H1 (cell line): ENCODE data around the gene DEAF1. TPM values are rescaled to one million over a fixed set of nuclear protein-coding genes. Genes with fewer than 3 reads are reported as not detected.

Experiments
- CTCF ChIA-PET: fragments of 300-600 bp; sonication (Branson Sonifier 250); formaldehyde crosslinking; loops from one replicate; lab custom pipeline; 2021; ENCODE audit not compliant: partially characterized antibody; lab: Charles Lee
- POLR2A ChIA-PET: fragments of 300-600 bp; sonication (Branson Sonifier 250); formaldehyde crosslinking; loops from one replicate; lab custom pipeline; 2021; ENCODE audit warnings: inconsistent platforms; ENCODE audit not compliant: partially characterized antibody; lab: Charles Lee
- DNase-seq, 2 experiments: peaks; one replicate each; pipeline versions ENCODE4 v3.0.0 to v3.0.0-alpha.2; 2010 to 2022; ENCODE audit warnings: low spot score in 2 of 2, low read depth in 1 of 2, mixed read lengths in 1 of 2
- FAIRE-seq: peaks from 2 replicates; lab custom pipeline; 2011; peaks lifted over from hg19 to GRCh38; lab: Jason Lieb, UNC
- H2AFZ ChIP-seq: 2 replicates; pipeline ENCODE4 v1.8.1; 2012; ENCODE audit warnings: low read length, inconsistent platforms
- H2AK5ac ChIP-seq: 2 replicates; pipeline ENCODE4 v1.6.1; 2013; ENCODE audit warnings: low read depth, low read length
- H2BK120ac ChIP-seq: replicated peaks from 2 replicates; pipeline ENCODE3; 2013; ENCODE audit warnings: low read depth, low read length, inconsistent platforms
- H2BK12ac ChIP-seq: 2 replicates; pipeline ENCODE4 v1.6.1; 2013; ENCODE audit warnings: low read depth, low read length
- H2BK15ac ChIP-seq: 2 replicates; pipeline ENCODE4 v1.6.1; 2013; ENCODE audit warnings: low read length
- H2BK20ac ChIP-seq: 2 replicates; pipeline ENCODE4 v1.6.1; 2013; ENCODE audit warnings: low read length
- H2BK5ac ChIP-seq: 2 replicates; pipeline ENCODE4 v1.6.1; 2013; ENCODE audit warnings: low read depth, low read length
- H3K14ac ChIP-seq: 2 replicates; pipeline ENCODE4 v1.6.1; 2013; ENCODE audit warnings: inconsistent platforms; ENCODE audit not compliant: insufficient read length
- H3K18ac ChIP-seq: 2 replicates; pipeline ENCODE4 v1.6.1; 2013; ENCODE audit warnings: low read length; ENCODE audit errors: extremely low read depth
- H3K23ac ChIP-seq: 2 replicates; pipeline ENCODE4 v1.6.1; 2013; ENCODE audit warnings: inconsistent platforms; ENCODE audit not compliant: insufficient read length
- H3K23me2 ChIP-seq: 2 replicates; pipeline ENCODE4 v1.6.1; 2013; ENCODE audit warnings: low read depth, low read length
- H3K27ac ChIP-seq: 2 replicates; pipeline ENCODE4 v1.6.1; 2011; ENCODE audit warnings: low read depth, low read length, inconsistent platforms
- H3K27me3 ChIP-seq, 4 experiments: replicated peaks in 1 of 4; 1 replicate in 1 of 4; 2 replicates in 3 of 4; pipeline versions ENCODE4 v1.6.1 to v1.8.1; 2011 to 2013; ENCODE audit warnings: low read length in 3 of 4, mild to moderate bottlenecking in 3 of 4, inconsistent platforms in 2 of 4, mixed read lengths in 2 of 4, moderate library complexity in 1 of 4; ENCODE audit not compliant: control insufficient read depth in 3 of 4, insufficient read depth in 3 of 4; ENCODE audit errors: extremely low read depth in 1 of 4
- H3K36me3 ChIP-seq, 4 experiments: 2 replicates each; pipeline versions ENCODE4 v1.6.1 to v1.8.1; 2011 to 2013; ENCODE audit warnings: mild to moderate bottlenecking in 4 of 4, low read length in 3 of 4, moderate library complexity in 2 of 4, control low read depth in 1 of 4, inconsistent platforms in 1 of 4; ENCODE audit not compliant: insufficient read depth in 4 of 4, control insufficient read depth in 2 of 4
- H3K4ac ChIP-seq: replicated peaks from 2 replicates; pipeline ENCODE3; 2013; ENCODE audit warnings: low read length, low read depth, mixed read lengths, inconsistent platforms; ENCODE audit not compliant: insufficient read length
- H3K4me1 ChIP-seq, 4 experiments: replicated peaks in 1 of 4; 1 replicate in 1 of 4; 2 replicates in 3 of 4; pipeline versions ENCODE4 v1.6.1 to v1.8.1; 2011 to 2013; ENCODE audit warnings: low read length in 3 of 4, inconsistent platforms in 2 of 4, mixed read lengths in 1 of 4; ENCODE audit not compliant: insufficient read depth in 4 of 4, control insufficient read depth in 3 of 4
- H3K4me2 ChIP-seq, 2 experiments: 2 replicates each; pipeline versions ENCODE4 v1.6.1 to v1.8.1; 2011 to 2013; ENCODE audit warnings: low read depth in 2 of 2, low read length in 2 of 2, control low read depth in 1 of 2, inconsistent platforms in 1 of 2, mild to moderate bottlenecking in 1 of 2; ENCODE audit not compliant: insufficient read depth in 1 of 2
- H3K4me3 ChIP-seq, 4 experiments: fragments of 200-600, 300-600 bp in 1 of 4; sonication (generic), shearing (Covaris generic), sonication (Bioruptor Twin) in 1 of 4; 2 replicates each; pipeline versions ENCODE4 v1.5.1 to v1.8.1; 2011 to 2016; ENCODE audit warnings: low read length in 4 of 4, low read depth in 3 of 4, control low read depth in 2 of 4, inconsistent platforms in 2 of 4, mild to moderate bottlenecking in 2 of 4, mixed read lengths in 1 of 4, moderate library complexity in 1 of 4; ENCODE audit not compliant: insufficient read depth in 2 of 4; ENCODE audit errors: extremely low read depth in 1 of 4
- H3K56ac ChIP-seq: replicated peaks from 2 replicates; pipeline ENCODE3; 2013; ENCODE audit warnings: low read depth, mild to moderate bottlenecking, mixed read lengths, low read length, inconsistent platforms; ENCODE audit not compliant: insufficient read length
- H3K79me1 ChIP-seq: 2 replicates; pipeline ENCODE4 v1.6.1; 2013; ENCODE audit warnings: low read depth, low read length, control low read depth
- H3K79me2 ChIP-seq, 2 experiments: 2 replicates each; pipeline versions ENCODE4 v1.6.1 to v1.8.1; 2012 to 2013; ENCODE audit warnings: low read length in 2 of 2, mild to moderate bottlenecking in 2 of 2, inconsistent platforms in 1 of 2; ENCODE audit not compliant: insufficient read depth in 2 of 2, control insufficient read depth in 1 of 2
- H3K9ac ChIP-seq, 4 experiments: replicated peaks in 1 of 4; 1 replicate in 1 of 4; 2 replicates in 3 of 4; pipeline versions ENCODE4 v1.6.1 to v1.8.1; 2011 to 2013; ENCODE audit warnings: low read depth in 3 of 4, low read length in 3 of 4, control low read depth in 2 of 4, mild to moderate bottlenecking in 2 of 4, moderate library complexity in 2 of 4, inconsistent platforms in 1 of 4; ENCODE audit errors: extremely low read depth in 1 of 4
- H3K9me3 ChIP-seq, 2 experiments: 2 replicates each; pipeline versions ENCODE4 v1.6.1 to v1.8.1; 2012 to 2013; ENCODE audit warnings: mild to moderate bottlenecking in 2 of 2, moderate library complexity in 2 of 2, control low read depth in 1 of 2, inconsistent platforms in 1 of 2, low read depth in 1 of 2, low read length in 1 of 2, mixed read lengths in 1 of 2; ENCODE audit not compliant: insufficient read depth in 2 of 2
- H4K20me1 ChIP-seq, 2 experiments: replicated peaks in 1 of 2; 2 replicates each; pipeline versions ENCODE3 to v1.8.1; 2011 to 2013; ENCODE audit warnings: inconsistent platforms in 2 of 2, low read length in 2 of 2, mild to moderate bottlenecking in 1 of 2; ENCODE audit not compliant: insufficient read depth in 2 of 2, control insufficient read depth in 1 of 2
- H4K5ac ChIP-seq: 2 replicates; pipeline ENCODE4 v1.6.1; 2013; ENCODE audit warnings: low read length, low read depth, mixed read lengths, inconsistent platforms; ENCODE audit not compliant: insufficient read length
- H4K8ac ChIP-seq: 2 replicates; pipeline ENCODE4 v1.8.0; 2013; ENCODE audit warnings: mild to moderate bottlenecking, moderate library complexity, low read length, inconsistent platforms; ENCODE audit not compliant: insufficient read depth; ENCODE audit errors: extremely low read depth
- H4K91ac ChIP-seq: replicated peaks from 2 replicates; pipeline ENCODE3; 2013; ENCODE audit warnings: low read length, mixed read lengths, inconsistent platforms; ENCODE audit not compliant: insufficient read length
- CTCF ChIP-seq, 3 experiments: IDR thresholded peaks; 1 replicate in 2 of 3; 2 replicates in 1 of 3; pipeline versions ENCODE4 v1.5.1 to v1.6.1; 2011; ENCODE audit warnings: low read length in 3 of 3, mild to moderate bottlenecking in 3 of 3, inconsistent platforms in 2 of 3, low read depth in 1 of 3, moderate library complexity in 1 of 3; ENCODE audit not compliant: insufficient read depth in 1 of 3; ENCODE audit errors: control extremely low read depth in 1 of 3
- HDAC6 ChIP-seq: IDR thresholded peaks from one replicate; pipeline ENCODE4 v1.7.1; 2012; ENCODE audit warnings: low read depth, mild to moderate bottlenecking, inconsistent platforms, low read length, moderate library complexity
- JUND ChIP-seq: IDR thresholded peaks from 2 replicates; pipeline ENCODE4 v1.6.1; 2011; ENCODE audit warnings: mild to moderate bottlenecking, improper control_type of control experiment, low read length
- RAD21 ChIP-seq, 2 experiments: IDR thresholded peaks in 1 of 2; conservative IDR thresholded peaks in 1 of 2; 2 replicates each; pipeline ENCODE4 v1.6.1; 2011; ENCODE audit warnings: low read depth in 2 of 2, low read length in 2 of 2, improper control_type of control experiment in 1 of 2, inconsistent platforms in 1 of 2, mild to moderate bottlenecking in 1 of 2, moderate library complexity in 1 of 2
- RBBP5 ChIP-seq: IDR thresholded peaks from 2 replicates; pipeline ENCODE4 v1.7.1; 2012; ENCODE audit warnings: low read depth, mild to moderate bottlenecking, inconsistent platforms, low read length, moderate library complexity, borderline replicate concordance
- SIN3A ChIP-seq, 2 experiments: IDR thresholded peaks in 1 of 2; conservative IDR thresholded peaks in 1 of 2; 2 replicates each; pipeline ENCODE4 v1.6.1; 2011 to 2012; ENCODE audit warnings: low read length in 2 of 2, improper control_type of control experiment in 1 of 2, low read depth in 1 of 2, mild to moderate bottlenecking in 1 of 2
- WGBS, 2 experiments: shearing (Covaris generic) in 1 of 2; methylation state at CpG; one replicate each; pipeline versions ENCODE4 v1.1.6 to v1.1.7; 2013 to 2015; ENCODE audit warnings: low lambda C conversion rate in 2 of 2, mixed read lengths in 2 of 2, inconsistent platforms in 1 of 2, low coverage in 1 of 2, missing lambda C conversion rate in 1 of 2; ENCODE audit not compliant: insufficient replicate concordance in 2 of 2, insufficient coverage in 1 of 2, insufficient read length in 1 of 2; ENCODE audit errors: extremely low coverage in 1 of 2, missing lambda C conversion rate in 1 of 2; 5-methylcytosine and 5-hydroxymethylcytosine counted together
- polyA plus RNA-seq, 7 experiments: library from polyadenylated mRNA; depleted of rRNA in 3 of 7; stranded (reverse) in 5 of 7; unstranded in 2 of 7; fragments of >200 nt in 5 of 7; fragments of 200-250 nt in 2 of 7; gene quantifications; 1 replicate in 5 of 7; 2 replicates in 1 of 7; 4 replicates in 1 of 7; pipeline versions ENCODE4 v1.2.1 to v1.2.3, GENCODE V29; 2011 to 2013; ENCODE audit warnings: missing spikeins in 2 of 7, mixed read lengths in 2 of 7
- total RNA-seq: library from RNA; stranded (reverse); fragmentation: NEBNext Ultra II Directional; extraction: Animal tissue kit (Norgen Biotek cat#: 25700); gene quantifications from 2 replicates; pipeline ENCODE4 v1.2.1, GENCODE V29; 2021
- TF ChIP-seq, protein P1 (sequence below): IDR thresholded peaks from 2 replicates; pipeline ENCODE4 v1.6.1; 2011; ENCODE audit warnings: low read depth, mild to moderate bottlenecking, low read length; ENCODE audit not compliant: insufficient read depth

The DEAF1 gene
- total and polyA plus RNA-seq, 2 of the 8 experiments (the other 6 are each of a cell fraction or from before 2014, with no cell fraction given), result 47.3 to 58.4 TPM

- FAIRE-seq, result peak; percentile 75
- CTCF ChIA-PET, result interaction anchor here (0.6 to 15.4 kb wide), 28 partner anchors 8 to 212 kb away, joined by 3 to 395 read pairs (median 6); partner anchors contain the start of genes TALDO1 and TMEM80
- TF ChIP-seq RAD21 (IDR thresholded peaks at IDR 0.05 in 1 of 2, conservative IDR thresholded peaks at IDR 0.05 in 1 of 2; ENCODE audit: low read depth in 2 of 2, low read length in 2 of 2) (peak; percentile 72 to 73), RBBP5 (no peak), CTCF (IDR thresholded peaks at IDR 0.05; ENCODE audit: control extremely low read depth in 1 of 3, insufficient read depth in 1 of 3, low read depth in 1 of 3, low read length in 3 of 3) (peak in 2 of 3 experiments; percentile 33 to 62; a peak in 2 of 4 replicates), JUND (no peak), HDAC6 (no peak), SIN3A (conservative IDR thresholded peaks at IDR 0.05 in 1 of 2, IDR thresholded peaks at IDR 0.05 in 1 of 2; ENCODE audit: low read depth in 1 of 2, low read length in 2 of 2) (no peak)
- TF ChIP-seq, protein P1, sequence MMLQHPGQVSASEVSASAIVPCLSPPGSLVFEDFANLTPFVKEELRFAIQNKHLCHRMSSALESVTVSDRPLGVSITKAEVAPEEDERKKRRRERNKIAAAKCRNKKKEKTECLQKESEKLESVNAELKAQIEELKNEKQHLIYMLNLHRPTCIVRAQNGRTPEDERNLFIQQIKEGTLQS, result no peak
Observed at GRCh38 chr11:723120-723883, 28.3 kb upstream of the DEAF1 start.

More at GRCh38 chr11:723120-723883, 28.3 kb upstream of the DEAF1 start:
- no peak for DNase-seq
- H2AK5ac ChIP-seq, result no peak overlapping the region
- H4K91ac ChIP-seq, result no peak overlapping the region
- no peak overlapping the region for H3K27ac ChIP-seq
- no peak overlapping the region for H2BK15ac ChIP-seq
- H2BK20ac ChIP-seq, result no peak overlapping the region
- no peak overlapping the region for H4K5ac ChIP-seq
- no peaks in the 10 kb centered on the region for H3K79me2 ChIP-seq
- H3K23me2 ChIP-seq, result peaks cover 9% of the 10 kb centered on the region; the same call in 1 of the 2 replicates
- 73% methylated on average over 8 of the region's 8 CpGs; no CpG with 5 or more reads in 1 of the 2 experiments for WGBS, 2 experiments
- H4K8ac ChIP-seq, result no peak overlapping the region
- no peaks in the 10 kb centered on the region for H4K20me1 ChIP-seq
- H3K4me2 ChIP-seq, result no peak overlapping the region
- H2BK12ac ChIP-seq, result 0 out of 2 replicates have a peak overlapping the region, but pooled peaks have one; percentile 9
- peaks cover 0 to 10% (median 8%) of the 10 kb centered on the region in 4 experiments; a peak in 4 of 7 replicates for H3K27me3 ChIP-seq
- H2BK5ac ChIP-seq, result no peak overlapping the region
- POLR2A ChIA-PET, result interaction anchor here (1.3 to 13.2 kb wide), 8 partner anchors 10 to 86 kb away, joined by 3 to 216 read pairs (median 10); partner anchors contain the start of genes DEAF1, DRD4, TALDO1 and TMEM80
- no peaks in the 10 kb centered on the region for H3K36me3 ChIP-seq
- H3K4me3 ChIP-seq, result no peak overlapping the region
- no peak overlapping the region for H2AFZ ChIP-seq
- H3K9me3 ChIP-seq, result no peaks in the 10 kb centered on the region
- peaks cover 0 to 26% (median 17%) of the 10 kb centered on the region in 4 experiments; a peak in 5 of 7 replicates for H3K4me1 ChIP-seq
- no peak overlapping the region for H3K23ac ChIP-seq
- H2BK120ac ChIP-seq, result no peak overlapping the region
- no peak overlapping the region for H3K56ac ChIP-seq
- H3K79me1 ChIP-seq, result no peaks in the 10 kb centered on the region
- no peak overlapping the region for H3K4ac ChIP-seq
- H3K9ac ChIP-seq, result no peak overlapping the region
- no peak overlapping the region for H3K14ac ChIP-seq
- H3K18ac ChIP-seq, result no peak overlapping the region
